LNCaP clone FGC (cell line): ENCODE measurements around the gene NPW.
"Not testable (repeated sequence)": the region's sequence is repeated elsewhere in the genome, so short reads cannot be mapped to it uniquely, and the experiment has no call there.

Experiments
- DNase-seq: peaks from one replicate; pipeline ENCODE4 v3.0.0-alpha.2; 2011; ENCODE audit warnings: low read depth
- H3K4me3 ChIP-seq: 2 replicates; pipeline ENCODE4 v1.5.1; 2011; ENCODE audit warnings: mild to moderate bottlenecking, low read depth, low read length, control low read depth
- TF ChIP-seq, protein P1 (sequence below): IDR thresholded peaks from 2 replicates; pipeline ENCODE4 v1.5.1; 2012; ENCODE audit warnings: mild to moderate bottlenecking; ENCODE audit not compliant: control insufficient read depth, insufficient read depth; ENCODE audit errors: extremely low read depth

NPW gene

DNA sequence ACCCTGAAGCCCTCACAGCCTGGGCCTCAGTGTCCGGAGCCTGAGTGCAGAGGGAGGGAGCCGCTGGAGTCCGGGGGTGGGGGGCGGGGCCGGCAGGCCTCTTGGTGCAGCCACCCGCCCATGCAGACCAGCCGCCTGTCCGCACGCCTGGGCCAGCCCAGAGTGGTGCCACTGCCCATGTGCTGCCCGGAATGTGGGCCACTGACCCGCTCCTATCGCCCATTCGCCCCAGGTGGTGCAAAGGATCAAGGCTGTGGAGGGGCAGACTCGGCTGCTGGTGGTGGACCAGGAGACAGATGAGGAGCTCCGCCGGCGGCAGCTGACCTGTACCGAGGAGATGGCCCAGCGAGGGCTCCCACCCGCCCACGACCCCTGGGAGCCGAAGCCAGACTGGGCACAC, 9.8 kb downstream of the NPW start:
- TF ChIP-seq, protein P1, sequence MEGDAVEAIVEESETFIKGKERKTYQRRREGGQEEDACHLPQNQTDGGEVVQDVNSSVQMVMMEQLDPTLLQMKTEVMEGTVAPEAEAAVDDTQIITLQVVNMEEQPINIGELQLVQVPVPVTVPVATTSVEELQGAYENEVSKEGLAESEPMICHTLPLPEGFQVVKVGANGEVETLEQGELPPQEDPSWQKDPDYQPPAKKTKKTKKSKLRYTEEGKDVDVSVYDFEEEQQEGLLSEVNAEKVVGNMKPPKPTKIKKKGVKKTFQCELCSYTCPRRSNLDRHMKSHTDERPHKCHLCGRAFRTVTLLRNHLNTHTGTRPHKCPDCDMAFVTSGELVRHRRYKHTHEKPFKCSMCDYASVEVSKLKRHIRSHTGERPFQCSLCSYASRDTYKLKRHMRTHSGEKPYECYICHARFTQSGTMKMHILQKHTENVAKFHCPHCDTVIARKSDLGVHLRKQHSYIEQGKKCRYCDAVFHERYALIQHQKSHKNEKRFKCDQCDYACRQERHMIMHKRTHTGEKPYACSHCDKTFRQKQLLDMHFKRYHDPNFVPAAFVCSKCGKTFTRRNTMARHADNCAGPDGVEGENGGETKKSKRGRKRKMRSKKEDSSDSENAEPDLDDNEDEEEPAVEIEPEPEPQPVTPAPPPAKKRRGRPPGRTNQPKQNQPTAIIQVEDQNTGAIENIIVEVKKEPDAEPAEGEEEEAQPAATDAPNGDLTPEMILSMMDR: no peak
- no peak overlapping the region for H3K4me3 ChIP-seq
- DNase-seq: no peak

DNA sequence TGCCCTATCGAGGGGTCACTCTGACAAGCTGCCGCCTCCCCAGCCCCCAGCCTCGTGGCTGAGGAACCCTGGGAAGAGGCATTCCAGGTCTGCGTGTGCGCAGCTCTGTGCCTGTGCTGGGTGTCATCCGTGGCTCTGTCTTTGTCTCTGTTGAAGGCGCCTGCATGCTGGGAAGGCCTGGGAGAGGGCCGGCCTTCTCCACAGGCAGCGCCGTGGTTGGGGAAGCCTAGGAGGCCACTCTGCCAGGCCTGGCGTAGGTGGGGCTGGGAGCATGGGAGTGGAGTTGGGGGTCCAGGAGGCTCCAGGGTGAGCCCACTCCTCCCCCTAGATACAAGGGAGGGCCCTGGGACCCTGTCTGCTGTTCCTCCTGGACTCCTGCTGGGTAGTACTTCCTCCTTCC, 10.5 kb downstream of the NPW start:
- no peak overlapping the region for H3K4me3 ChIP-seq
- TF ChIP-seq, protein P1: no peak
- DNase-seq: no peak

DNA sequence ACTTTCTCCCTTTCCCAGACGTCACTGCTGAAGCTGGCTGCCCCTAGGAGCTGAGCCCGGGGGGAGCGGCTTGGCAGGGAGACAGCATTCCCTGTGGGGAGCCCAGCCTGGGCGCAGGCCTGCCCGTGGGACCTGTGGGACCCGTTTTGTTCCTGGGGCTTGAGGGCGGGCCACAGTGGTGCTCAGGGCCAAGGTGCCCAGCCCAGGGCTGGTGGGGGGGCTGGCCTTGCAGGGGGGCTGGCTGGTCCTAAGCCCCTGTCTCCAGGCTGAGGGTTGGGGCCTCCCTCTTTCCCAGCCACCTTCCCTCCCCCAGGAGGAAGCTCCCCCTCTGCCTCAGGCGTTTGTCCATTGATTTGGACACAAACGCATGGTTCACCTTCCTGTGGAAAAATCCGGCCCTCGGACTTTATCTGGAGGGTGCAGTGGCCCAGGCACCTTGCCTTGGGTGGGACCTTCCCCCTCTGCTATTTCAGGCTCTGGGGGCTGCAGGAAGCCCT, 11.5 kb downstream of the NPW start:
- DNase-seq: no peak
- no peak overlapping the region for H3K4me3 ChIP-seq
- TF ChIP-seq, protein P1: no peak

DNA sequence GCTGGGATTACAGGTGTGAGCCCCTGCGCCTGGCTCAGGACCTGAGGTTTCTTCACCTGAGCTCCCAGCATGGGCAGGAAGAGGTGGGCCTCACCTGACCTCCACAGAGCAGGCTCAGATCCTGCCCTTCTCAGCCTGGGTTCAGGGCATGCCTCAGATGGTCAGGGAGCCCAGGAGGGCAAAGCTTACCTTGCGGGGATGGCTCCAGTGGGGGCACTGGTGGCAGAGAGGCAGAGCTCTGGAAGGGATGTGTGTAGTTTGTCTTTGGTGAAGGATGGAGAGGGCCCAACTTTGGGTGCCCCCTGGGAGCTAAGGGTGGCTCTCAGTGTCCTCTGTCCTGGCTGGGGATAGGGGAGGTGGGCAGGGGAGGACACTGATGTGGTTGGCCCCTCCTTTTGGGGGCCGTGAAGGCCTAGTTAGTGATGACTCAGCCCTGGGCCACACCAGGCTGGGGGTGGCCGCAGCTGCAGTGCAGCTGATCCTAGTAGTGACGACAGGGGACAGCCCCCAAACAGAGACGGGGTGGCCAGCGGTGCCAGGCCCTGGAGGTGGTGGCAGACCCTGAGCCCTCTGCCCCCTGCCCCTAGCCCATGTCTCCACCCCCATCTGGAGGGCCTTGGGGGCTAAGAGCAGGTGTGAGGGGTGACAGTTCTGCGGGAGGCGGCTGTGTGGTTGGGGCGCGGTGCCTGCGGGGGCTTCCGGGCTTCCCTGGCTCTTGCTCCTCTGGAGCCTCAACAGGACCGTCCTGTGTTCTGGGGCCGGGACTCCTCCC, 12.9 kb downstream of the NPW start:
- no peak overlapping the region for H3K4me3 ChIP-seq
- TF ChIP-seq, protein P1: no peak
- DNase-seq: no peak

DNA sequence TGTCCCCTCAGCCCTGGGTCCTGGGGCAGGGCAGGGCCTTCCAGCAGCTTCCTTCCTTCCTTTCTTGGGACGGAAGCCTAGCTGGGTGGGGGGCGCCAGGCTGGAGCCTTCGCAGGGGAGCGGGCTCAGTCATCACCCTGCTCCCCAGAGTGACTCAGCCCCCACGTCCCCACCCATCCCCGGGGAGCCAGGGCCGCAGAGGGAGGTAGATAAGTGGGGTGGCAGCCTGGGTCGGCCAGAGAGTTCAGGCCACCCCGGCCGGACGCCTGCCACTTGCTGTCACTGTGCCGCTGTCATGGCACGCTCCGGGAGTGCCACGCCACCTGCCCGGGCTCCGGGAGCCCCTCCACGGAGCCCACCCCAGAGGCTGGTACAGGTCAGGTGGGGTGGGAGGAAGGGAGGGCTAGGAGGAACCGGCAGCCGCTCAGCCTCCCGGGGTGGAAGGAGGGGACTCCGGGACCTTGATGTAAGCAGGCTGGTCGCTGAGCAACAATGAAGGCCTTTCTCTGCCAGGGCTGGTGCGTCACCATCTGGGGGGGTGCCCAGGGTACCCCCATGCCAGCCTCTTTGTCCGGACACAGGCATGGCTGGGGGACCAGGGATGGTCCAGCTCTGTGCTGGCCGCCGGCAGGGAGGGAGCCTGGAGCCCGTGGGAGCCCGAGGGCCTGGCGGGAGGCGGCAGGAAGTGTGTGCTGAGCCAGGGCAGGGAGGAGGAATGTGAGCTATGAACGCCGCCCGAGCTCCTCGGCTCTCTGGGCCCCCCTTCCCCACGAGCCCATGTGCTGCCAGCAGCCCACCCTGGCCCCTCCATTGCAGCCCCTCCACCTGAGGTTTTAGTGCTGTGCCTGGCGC, 13.7 kb downstream of the NPW start:
- H3K4me3 ChIP-seq: no peak overlapping the region
- TF ChIP-seq, protein P1: no peak
- DNase-seq: no peak

DNA sequence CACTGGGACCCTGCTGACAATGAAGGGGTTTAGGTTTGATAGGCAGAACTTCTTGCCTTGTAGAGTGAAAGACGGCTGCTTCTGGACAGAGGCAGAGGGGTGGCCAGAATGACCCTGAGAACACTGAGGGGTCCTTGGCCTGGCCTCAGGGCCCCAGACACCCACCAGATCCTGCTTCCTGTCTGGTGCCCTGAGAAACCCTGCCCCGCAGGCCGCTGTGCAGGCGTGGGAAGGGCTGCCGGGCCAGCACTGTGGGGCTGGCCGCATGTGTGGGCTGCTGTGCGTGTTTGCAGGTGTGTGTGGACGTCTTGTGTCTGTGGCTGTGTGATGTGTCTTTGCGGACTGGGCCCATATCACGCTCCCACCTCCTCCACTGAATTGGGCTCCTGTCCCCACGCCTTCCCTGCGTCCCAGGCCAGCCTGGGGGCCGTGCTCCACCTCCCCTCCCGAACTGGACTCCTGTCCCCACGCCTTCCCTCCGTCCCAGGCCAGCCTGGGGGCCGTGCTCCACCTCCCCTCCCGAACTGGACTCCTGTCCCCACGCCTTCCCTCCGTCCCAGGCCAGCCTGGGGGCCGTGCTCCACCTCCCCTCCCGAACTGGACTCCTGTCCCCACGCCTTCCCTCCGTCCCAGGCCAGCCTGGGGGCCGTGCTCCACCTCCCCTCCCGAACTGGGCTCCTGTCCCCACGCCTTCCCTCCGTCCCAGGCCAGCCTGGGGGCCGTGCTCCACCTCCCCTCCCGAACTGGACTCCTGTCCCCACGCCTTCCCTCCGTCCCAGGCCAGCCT, 14.5 kb downstream of the NPW start:
- not testable (repeated sequence) for H3K4me3 ChIP-seq, DNase-seq
